GM21526 (cell line): ENCODE measurements around the gene SCN9A.
"Not testable (repeated sequence)": the region's sequence is repeated elsewhere in the genome, so short reads cannot be mapped to it uniquely, and the experiment has no call there.

Experiments
- ATAC-seq: cut with Tn5 transposase; IDR thresholded peaks from one replicate; pipeline ENCODE4 v1.9.1; 2021; ENCODE audit warnings: moderate library complexity; ENCODE audit not compliant: unreplicated experiment, low FRiP score

Gene SCN9A

DNA sequence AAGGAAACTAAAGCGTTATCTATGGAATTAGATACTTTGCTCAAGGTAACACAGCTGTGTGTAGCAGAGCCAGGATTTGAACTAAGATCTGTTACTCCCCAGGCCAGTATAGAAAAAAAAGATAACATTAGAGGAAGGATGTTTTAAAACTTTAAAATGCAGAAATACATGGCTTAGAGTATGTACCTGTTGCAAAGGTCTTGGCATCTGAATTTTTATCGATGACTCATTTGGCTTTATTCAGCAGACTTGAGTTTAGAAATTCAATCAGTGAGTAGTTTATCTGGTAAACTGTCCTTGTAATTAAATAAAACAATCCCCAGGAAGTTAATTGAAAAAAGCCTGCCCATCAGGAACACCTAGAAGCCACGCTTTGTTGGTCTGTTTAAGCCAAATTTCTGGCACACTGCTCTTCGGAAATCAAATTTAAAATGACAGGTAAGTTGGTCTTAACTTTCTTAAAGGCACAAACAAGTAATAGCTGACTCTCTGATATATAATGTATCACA lies 36.9 kb downstream of the SCN9A start:
- ATAC-seq: no peak

- no peak for ATAC-seq
These were observed 37.8 kb downstream of the SCN9A start for GRCh38 chr2:166337932-166338331.

DNA sequence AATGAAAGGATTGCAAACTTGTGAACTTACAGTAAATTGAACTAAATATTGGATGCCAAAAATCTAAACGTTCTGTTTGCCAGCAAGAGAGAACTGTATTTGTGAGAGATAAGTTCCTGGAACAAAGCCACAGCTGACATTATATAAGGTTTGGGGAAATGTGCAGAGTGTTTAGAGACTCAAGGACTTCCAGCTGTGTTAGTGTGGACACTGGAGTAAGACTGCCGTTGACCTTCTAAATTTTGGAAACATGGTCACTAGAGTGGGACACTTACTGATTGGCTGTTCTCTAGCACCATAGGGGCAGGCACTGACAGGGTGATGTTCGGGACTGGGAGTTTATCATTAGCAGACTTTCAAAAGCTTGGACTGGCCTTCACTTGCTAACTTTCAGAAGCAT lies 40.5 kb downstream of the SCN9A start:
- ATAC-seq: no peak

- ATAC-seq: no peak
These were observed 40.9 kb downstream of the SCN9A start for GRCh38 chr2:166334805-166335204.

- no peak for ATAC-seq
These were observed 41.9 kb downstream of the SCN9A start for GRCh38 chr2:166333801-166334200.

- ATAC-seq: no peak
These were observed 43.6 kb downstream of the SCN9A start for GRCh38 chr2:166332106-166332505.

GRCh38 chr2:166331468-166331867 lies 44.3 kb downstream of the SCN9A start:
- no peak for ATAC-seq

DNA sequence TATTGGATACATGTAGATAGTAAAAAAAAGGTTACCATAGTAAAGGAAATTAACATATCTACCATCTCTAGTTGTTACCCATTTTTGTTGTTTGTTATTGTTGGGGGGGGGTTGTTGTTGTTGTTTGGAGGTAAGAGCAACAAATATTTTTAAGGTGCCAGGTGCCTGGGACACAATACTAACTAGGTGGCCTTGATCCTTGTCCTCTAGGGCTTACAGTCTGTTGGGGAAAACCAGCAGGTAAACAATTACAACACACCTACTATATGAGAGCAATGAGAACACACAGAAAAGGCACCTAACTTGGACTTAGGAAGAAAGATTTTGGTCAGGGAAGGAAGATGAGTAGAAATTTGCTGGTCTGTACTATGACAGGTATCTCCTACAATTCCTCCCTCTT lies 46.3 kb downstream of the SCN9A start:
- no peak for ATAC-seq

DNA sequence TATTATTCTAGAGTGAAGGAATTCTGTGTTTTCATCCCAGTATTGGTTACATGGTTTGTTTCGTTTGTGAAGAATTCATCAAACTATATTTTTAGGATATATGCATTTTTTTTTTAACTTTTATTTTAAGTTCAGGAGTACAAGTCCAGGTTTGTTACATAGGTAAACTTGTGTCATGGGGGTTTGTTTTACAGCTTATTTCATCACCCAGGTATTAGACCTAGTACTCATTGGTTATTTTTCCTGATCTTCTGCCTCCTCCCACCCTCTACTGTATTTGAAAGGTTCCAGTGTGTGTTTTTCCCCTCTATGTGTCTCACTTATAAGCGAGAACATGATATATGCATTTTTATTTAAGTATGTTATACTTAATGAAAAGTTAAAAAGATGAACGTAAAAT lies 47.6 kb downstream of the SCN9A start:
- ATAC-seq: no peak

DNA sequence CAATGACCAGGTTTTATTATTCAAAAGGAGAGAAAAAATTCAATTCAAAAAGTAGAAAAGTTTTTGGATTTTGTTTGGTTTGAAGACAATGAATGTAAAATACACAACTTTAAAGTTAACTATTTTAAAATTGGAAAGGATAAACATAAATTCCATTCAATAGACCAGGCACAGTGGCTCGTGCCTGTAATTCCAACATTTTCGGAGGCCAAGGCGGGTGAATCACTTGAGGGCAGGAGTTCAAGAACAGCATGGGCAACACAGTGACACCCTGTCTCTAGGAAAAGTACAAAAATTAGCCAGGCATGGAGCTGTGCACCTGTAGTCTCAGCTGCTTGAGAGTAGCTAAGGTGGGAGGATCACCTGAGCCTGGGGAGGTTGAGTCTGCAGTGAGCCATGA lies 54.7 kb downstream of the SCN9A start:
- no peak for ATAC-seq

DNA sequence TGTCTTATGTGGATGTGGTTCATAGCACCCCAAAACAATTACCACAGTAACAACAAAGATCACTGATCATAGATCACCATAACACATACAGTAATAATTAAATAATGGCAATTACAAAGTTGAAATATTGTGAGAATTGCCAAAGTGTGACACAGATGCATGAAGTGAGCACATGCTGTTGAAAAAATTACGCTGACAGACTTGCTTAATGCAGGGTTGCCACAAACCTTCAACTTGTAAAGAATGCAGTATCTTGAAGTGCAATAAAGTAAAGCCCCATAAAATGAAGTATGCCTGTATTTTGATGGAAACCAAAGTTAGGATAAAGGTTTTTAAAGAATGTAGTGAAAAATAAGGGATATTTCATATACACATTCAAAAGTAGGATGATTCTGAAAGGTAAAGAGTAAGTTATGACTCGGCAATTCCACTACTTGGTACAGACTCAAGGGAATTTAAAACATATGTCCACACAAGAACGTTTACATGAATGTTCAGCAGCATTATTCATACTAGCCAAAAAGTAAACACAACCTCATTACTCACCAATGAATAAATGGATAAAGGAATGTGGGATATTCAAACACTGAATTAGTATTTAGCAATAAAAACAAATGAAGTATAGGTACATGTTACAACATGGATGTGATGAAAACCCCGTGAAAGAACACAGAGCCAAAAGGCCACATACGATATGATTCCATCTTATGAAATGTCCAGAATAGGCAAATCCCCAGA lies 61.6 kb downstream of the SCN9A start:
- no peak for ATAC-seq

DNA sequence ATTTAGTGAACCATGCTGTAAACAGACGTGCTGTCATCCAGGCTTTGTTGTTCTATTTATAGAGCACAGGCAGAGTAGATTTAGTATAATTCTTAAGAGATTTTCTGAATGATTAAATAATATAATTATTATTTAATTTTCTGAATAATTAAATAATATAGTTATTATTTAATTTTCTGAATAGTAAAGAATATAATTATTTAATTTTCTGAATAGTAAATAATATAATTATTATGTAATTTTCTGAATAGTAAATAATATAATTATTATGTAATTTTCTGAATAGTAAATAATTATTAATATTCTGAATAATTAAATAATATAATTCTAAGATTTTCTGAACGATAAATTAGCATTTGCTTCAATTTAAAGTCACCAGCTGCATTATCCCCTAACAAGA lies 62.9 kb downstream of the SCN9A start:
- not testable (repeated sequence) for ATAC-seq

- no peak for ATAC-seq
These were observed 68.4 kb downstream of the SCN9A start for GRCh38 chr2:166307326-166307725.

- no peak for ATAC-seq
These were observed 71.1 kb downstream of the SCN9A start for GRCh38 chr2:166304656-166305055.

DNA sequence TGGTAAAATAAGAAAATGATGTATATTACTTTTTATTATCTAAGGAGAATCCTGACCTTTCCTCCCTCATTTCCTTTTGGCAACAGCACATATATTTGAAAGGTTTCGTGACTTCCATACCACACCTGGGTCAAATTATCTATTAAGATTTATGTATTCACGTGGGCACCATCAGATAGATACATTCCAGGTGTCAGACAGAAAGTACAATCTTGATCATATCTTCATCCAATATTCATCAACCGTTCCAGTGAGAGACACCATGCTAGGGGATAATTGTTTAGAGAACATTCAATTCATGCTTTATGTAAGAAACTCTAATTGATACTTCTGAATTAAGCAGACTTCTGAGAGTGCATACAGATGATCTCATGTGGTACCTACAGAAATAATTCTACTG lies 73.7 kb downstream of the SCN9A start:
- ATAC-seq: no peak

DNA sequence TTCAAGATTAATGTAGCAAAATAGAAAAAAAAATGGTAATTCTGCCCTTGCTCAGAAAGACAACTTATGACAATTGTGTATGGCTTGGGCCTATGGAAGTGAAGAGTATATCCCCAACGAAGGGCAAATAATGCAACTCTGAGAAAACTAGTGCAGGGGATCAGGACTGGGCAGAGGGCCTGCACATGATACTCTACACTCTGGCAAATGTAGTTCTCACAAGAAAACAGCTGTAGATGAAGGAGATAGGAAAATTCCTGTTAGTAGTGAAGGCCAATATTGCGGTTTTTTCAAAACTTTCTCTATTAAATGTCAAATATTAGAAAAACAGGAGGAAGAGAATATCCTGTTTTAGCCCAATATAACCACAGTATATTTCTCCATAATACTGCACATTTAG lies 77.8 kb downstream of the SCN9A start:
- ATAC-seq: no peak

- ATAC-seq: no peak
These were observed 81.8 kb downstream of the SCN9A start for GRCh38 chr2:166293984-166294383.

- ATAC-seq: no peak
These were observed 90.5 kb downstream of the SCN9A start for GRCh38 chr2:166285215-166285614.

DNA sequence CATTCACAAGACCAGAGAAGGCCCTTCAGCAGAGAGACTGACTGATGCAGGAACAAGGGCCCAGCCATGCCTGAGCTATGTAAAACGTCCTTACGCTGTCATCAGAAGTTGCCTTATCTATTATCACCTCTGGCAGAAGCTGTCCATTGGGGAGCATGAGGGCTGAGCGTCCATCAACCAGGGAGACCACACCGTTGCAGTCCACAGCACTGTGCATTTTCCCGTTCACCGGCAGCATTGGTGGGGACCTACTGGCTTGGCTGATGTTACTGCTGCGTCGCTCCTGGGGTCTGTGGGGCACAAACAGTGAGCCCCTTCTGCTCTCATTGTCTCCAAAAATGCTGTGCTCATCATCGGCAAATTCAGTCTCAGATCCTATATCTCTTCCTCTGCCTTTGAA lies 91.4 kb downstream of the SCN9A start:
- no peak for ATAC-seq

DNA sequence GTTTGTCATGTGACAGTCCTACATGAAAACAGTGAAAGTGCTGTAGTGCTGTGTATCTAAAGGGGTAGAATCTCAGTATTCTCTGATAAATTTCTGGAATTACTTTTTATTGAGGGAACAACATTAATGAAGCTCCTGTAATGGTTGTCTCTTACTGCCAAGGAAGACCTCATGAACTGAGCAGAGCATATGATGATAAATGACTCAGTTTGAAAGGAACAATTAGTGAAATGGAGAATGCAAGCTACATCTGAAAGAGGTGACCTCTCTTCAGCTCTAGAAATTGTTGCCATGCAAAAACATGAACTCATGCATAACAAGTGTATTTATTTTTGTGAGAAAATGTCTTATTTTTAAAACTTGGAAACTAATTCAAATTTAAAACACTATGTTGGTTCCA lies 93.6 kb downstream of the SCN9A start:
- ATAC-seq: no peak

DNA sequence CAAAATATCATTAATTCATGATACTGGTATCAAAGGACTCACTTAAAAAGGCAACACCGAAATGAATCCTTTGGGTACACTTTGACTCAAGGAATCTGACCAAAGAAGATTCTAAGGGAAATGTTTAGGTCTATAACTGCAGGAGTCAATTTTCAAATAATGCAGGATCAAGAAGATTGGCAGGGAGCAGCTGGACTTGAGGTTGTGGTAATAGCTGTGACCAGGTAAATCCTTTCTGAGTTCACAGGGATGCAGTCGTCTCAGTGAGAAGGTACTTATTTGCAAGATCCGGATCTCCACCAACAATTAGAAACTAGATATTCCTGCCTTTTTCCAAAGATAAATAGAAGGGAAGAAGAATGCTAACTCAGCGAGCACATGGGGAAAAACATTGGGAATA lies 96.9 kb downstream of the SCN9A start:
- no peak for ATAC-seq

DNA sequence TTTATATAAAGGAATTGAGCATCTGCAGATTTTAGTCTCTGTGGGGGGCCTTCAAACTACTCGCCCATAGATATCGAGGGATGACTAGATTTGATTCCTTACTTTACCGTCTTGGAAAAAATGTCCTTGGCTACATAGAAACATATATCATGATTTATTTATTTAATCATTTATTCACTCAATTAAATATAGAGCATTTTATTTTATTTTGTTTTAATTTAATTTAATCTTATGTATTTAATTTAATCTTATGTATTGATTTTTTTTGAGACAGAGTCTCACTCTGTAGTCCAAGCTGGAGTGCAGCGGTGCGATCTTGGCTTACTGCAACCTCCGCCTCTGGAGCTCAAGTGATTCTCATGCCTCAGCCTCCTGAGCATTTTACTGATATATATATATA lies 105.4 kb downstream of the SCN9A start:
- ATAC-seq: no peak

GRCh38 chr2:166269322-166269721 lies 106.4 kb downstream of the SCN9A start:
- ATAC-seq: no peak
